Liver (tissue), 9 donors: Measurements from ENCODE around the gene BCAR1. TPM values are rescaled to one million over a fixed set of nuclear protein-coding genes. Genes with fewer than 3 reads are reported as not detected.

Experiments used
- DNase-seq: peaks from one replicate; pipeline ENCODE4 v3.0.0-alpha.2; 2017; ENCODE audit warnings: low spot score
- H3K27ac ChIP-seq, 2 donors: one replicate each; pipeline ENCODE4 v1.7.0; 2013; ENCODE audit warnings: inconsistent platforms in 2 of 2, low read length in 2 of 2, control low read depth in 1 of 2, low read depth in 1 of 2, mild to moderate bottlenecking in 1 of 2
- H3K27me3 ChIP-seq, 4 donors: one replicate each; pipeline versions ENCODE4 v1.6.1 to v1.7.0; 2013; ENCODE audit warnings: low read length in 3 of 4, inconsistent platforms in 1 of 4, mild to moderate bottlenecking in 1 of 4, moderate library complexity in 1 of 4; ENCODE audit not compliant: control insufficient read depth in 4 of 4, insufficient read depth in 4 of 4
- H3K36me3 ChIP-seq, 4 donors: one replicate each; pipeline versions ENCODE4 v1.6.1 to v1.7.0; 2013; ENCODE audit warnings: low read length in 3 of 4, mild to moderate bottlenecking in 3 of 4, low read depth in 1 of 4, moderate library complexity in 1 of 4; ENCODE audit not compliant: control insufficient read depth in 4 of 4, insufficient read depth in 3 of 4
- H3K4me1 ChIP-seq, 4 donors: one replicate each; pipeline versions ENCODE4 v1.6.1 to v1.7.0; 2013; ENCODE audit warnings: low read length in 3 of 4, mild to moderate bottlenecking in 3 of 4, moderate library complexity in 1 of 4; ENCODE audit not compliant: control insufficient read depth in 4 of 4, insufficient read depth in 4 of 4
- H3K4me3 ChIP-seq, 3 donors: one replicate each; pipeline versions ENCODE4 v1.6.1 to v1.7.0; 2013; ENCODE audit warnings: low read length in 3 of 3, control low read depth in 1 of 3, low read depth in 1 of 3, mild to moderate bottlenecking in 1 of 3
- H3K9ac ChIP-seq, 2 donors: one replicate each; pipeline ENCODE4 v1.7.0; 2013; ENCODE audit warnings: low read length in 2 of 2, mild to moderate bottlenecking in 2 of 2, moderate library complexity in 2 of 2, control low read depth in 1 of 2, low read depth in 1 of 2
- H3K9me3 ChIP-seq, 4 donors: one replicate each; pipeline versions ENCODE4 v1.6.1 to v1.7.0; 2013; ENCODE audit warnings: low read length in 3 of 4; ENCODE audit not compliant: control insufficient read depth in 4 of 4
- EGR1 ChIP-seq, 2 donors: IDR thresholded peaks; 2 replicates each; pipeline ENCODE4 v1.6.1; 2016 to 2018; ENCODE audit warnings: antibody characterized with exemption in 2 of 2, low read depth in 2 of 2
- FOXA1 ChIP-seq: IDR thresholded peaks from 2 replicates; pipeline ENCODE4 v1.6.1; 2016; ENCODE audit warnings: antibody characterized with exemption
- FOXA2 ChIP-seq: IDR thresholded peaks from 2 replicates; pipeline ENCODE4 v1.6.1; 2016; ENCODE audit warnings: antibody characterized with exemption
- GABPA ChIP-seq, 2 donors: IDR thresholded peaks in 1 of 2; conservative IDR thresholded peaks in 1 of 2; 2 replicates each; pipeline ENCODE4 v1.6.1; 2016; ENCODE audit warnings: antibody characterized with exemption in 2 of 2, mild to moderate bottlenecking in 1 of 2, moderate library complexity in 1 of 2
- HNF4A ChIP-seq, 2 donors: conservative IDR thresholded peaks; 2 replicates each; pipeline ENCODE4 v1.6.1; 2016; ENCODE audit warnings: antibody characterized with exemption in 2 of 2, mild to moderate bottlenecking in 2 of 2
- HNF4G ChIP-seq: IDR thresholded peaks from 2 replicates; pipeline ENCODE4 v1.6.1; 2016; ENCODE audit warnings: antibody characterized with exemption
- JUND ChIP-seq, 2 donors: IDR thresholded peaks; 2 replicates each; pipeline ENCODE4 v1.6.1; 2016; ENCODE audit warnings: antibody characterized with exemption in 2 of 2
- NR2F2 ChIP-seq: IDR thresholded peaks from 2 replicates; pipeline ENCODE4 v1.6.1; 2016; ENCODE audit warnings: antibody characterized with exemption
- RAD21 ChIP-seq, 2 donors: IDR thresholded peaks; 2 replicates each; pipeline ENCODE4 v1.6.1; 2016; ENCODE audit warnings: antibody characterized with exemption in 2 of 2, mild to moderate bottlenecking in 2 of 2
- RXRA ChIP-seq, 2 donors: IDR thresholded peaks; 2 replicates each; pipeline ENCODE4 v1.6.1; 2017 to 2018; ENCODE audit warnings: antibody characterized with exemption in 2 of 2, mild to moderate bottlenecking in 1 of 2
- SP1 ChIP-seq: IDR thresholded peaks from 2 replicates; pipeline ENCODE4 v1.6.1; 2018; ENCODE audit warnings: antibody characterized with exemption, mild to moderate bottlenecking
- TAF1 ChIP-seq: conservative IDR thresholded peaks from 2 replicates; pipeline ENCODE4 v1.6.1; 2016; ENCODE audit warnings: antibody characterized with exemption, mild to moderate bottlenecking
- YY1 ChIP-seq: IDR thresholded peaks from 2 replicates; pipeline ENCODE4 v1.6.1; 2016; ENCODE audit warnings: antibody characterized with exemption, mild to moderate bottlenecking
- WGBS: extraction: QIAGEN DNeasy Blood & Tissue Kit; methylation state at CpG from one replicate; pipeline ENCODE4 v1.1.7; 2013; 5-methylcytosine and 5-hydroxymethylcytosine counted together
- polyA plus RNA-seq, 2 donors: library from polyadenylated mRNA; stranded (reverse) in 1 of 2; unstranded in 1 of 2; fragments of 200-250 nt in 1 of 2; fragments of >200 nt in 1 of 2; fragmentation: Nextera tagmentation in 1 of 2; extraction: Ambion mirVana in 1 of 2; gene quantifications; one replicate each; pipeline versions ENCODE4 v1.2.1 to v1.2.3, GENCODE V29; 2013 to 2015
- total RNA-seq, 2 donors: library from RNA; depleted of rRNA; stranded (reverse); fragments of >200 nt; gene quantifications; one replicate each; pipeline ENCODE4 v1.2.3, GENCODE V29; 2014
- TF ChIP-seq, protein P1 (sequence below): IDR thresholded peaks from 2 replicates; pipeline ENCODE4 v1.6.1; 2016; ENCODE audit warnings: antibody characterized with exemption
- TF ChIP-seq, protein P2 (sequence below): IDR thresholded peaks from 2 replicates; pipeline ENCODE4 v1.6.1; 2016; ENCODE audit warnings: antibody characterized with exemption, mild to moderate bottlenecking
- TF ChIP-seq, protein P3 (sequence below): IDR thresholded peaks from 2 replicates; pipeline ENCODE4 v1.6.1; 2016; ENCODE audit warnings: antibody characterized with exemption
- TF ChIP-seq, protein P4 (sequence below): IDR thresholded peaks from 2 replicates; pipeline ENCODE4 v1.6.1; 2016; ENCODE audit warnings: antibody characterized with exemption
- TF ChIP-seq, protein P5 (sequence below): fragments of 150-350 bp; IDR thresholded peaks from 2 replicates; pipeline ENCODE4 v1.5.1; 2017; ENCODE audit warnings: improper control_type of control experiment, low read depth, low read length; ENCODE audit not compliant: missing input control
- donor health status: healthy.
- donor health status: healthy.
- donor health status: healthy.
- donor health status: healthy.
- donor health status: healthy.

The BCAR1 gene
- total and polyA plus RNA-seq, 4 donors = 10.1 to 32.2 (median 20.2) TPM

DNA sequence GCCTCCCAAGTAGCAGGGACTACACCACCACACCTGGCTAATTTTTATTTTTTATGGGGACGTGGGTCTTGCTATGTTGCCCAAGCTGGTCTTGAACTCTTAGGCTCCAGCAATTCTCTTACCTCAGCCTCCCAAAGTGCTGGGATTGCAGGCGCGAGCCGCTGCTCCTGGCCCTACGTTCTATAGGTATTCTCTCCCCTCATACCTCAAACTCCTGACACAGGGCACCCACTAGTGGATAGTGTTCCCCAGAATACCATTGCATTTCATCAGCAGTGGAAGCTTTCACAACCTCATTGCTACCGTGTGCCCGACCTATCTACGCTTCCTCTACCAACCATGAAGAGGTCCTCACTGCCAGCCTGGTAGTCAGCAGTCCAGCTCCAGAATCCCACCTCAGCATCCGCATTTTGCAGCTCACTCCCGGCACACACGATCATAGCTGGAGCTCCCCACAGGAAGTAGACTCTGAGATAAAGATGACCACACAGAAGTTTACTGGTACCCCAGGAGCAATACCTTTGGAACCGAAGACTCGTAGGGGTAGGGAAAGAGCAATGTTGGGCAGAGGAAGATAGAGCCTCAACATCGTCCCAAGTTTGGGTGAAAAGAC is 53.8 kb downstream of the BCAR1 start:
- WGBS = 51% methylated on average over 14 of the region's 14 CpGs
- no peak overlapping the region for H3K4me3 ChIP-seq
- peaks cover 0 to 4% (median 0%) of the 10 kb centered on the region in 4 donors for H3K27me3 ChIP-seq
- no peak overlapping the region for H3K9ac ChIP-seq
- H3K27ac ChIP-seq = no peak overlapping the region
- H3K9me3 ChIP-seq = no peaks in the 10 kb centered on the region
- no peak for TF ChIP-seq GABPA (IDR thresholded peaks at IDR 0.05 in 1 of 2, conservative IDR thresholded peaks at IDR 0.05 in 1 of 2)
- TF ChIP-seq, protein P1, sequence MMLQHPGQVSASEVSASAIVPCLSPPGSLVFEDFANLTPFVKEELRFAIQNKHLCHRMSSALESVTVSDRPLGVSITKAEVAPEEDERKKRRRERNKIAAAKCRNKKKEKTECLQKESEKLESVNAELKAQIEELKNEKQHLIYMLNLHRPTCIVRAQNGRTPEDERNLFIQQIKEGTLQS = no peak
- TF ChIP-seq TAF1 = no peak
- no peak for TF ChIP-seq EGR1 (IDR thresholded peaks at IDR 0.05; ENCODE audit: low read depth in 2 of 2)
- TF ChIP-seq RXRA (IDR thresholded peaks at IDR 0.05) = no peak
- TF ChIP-seq, protein P2, sequence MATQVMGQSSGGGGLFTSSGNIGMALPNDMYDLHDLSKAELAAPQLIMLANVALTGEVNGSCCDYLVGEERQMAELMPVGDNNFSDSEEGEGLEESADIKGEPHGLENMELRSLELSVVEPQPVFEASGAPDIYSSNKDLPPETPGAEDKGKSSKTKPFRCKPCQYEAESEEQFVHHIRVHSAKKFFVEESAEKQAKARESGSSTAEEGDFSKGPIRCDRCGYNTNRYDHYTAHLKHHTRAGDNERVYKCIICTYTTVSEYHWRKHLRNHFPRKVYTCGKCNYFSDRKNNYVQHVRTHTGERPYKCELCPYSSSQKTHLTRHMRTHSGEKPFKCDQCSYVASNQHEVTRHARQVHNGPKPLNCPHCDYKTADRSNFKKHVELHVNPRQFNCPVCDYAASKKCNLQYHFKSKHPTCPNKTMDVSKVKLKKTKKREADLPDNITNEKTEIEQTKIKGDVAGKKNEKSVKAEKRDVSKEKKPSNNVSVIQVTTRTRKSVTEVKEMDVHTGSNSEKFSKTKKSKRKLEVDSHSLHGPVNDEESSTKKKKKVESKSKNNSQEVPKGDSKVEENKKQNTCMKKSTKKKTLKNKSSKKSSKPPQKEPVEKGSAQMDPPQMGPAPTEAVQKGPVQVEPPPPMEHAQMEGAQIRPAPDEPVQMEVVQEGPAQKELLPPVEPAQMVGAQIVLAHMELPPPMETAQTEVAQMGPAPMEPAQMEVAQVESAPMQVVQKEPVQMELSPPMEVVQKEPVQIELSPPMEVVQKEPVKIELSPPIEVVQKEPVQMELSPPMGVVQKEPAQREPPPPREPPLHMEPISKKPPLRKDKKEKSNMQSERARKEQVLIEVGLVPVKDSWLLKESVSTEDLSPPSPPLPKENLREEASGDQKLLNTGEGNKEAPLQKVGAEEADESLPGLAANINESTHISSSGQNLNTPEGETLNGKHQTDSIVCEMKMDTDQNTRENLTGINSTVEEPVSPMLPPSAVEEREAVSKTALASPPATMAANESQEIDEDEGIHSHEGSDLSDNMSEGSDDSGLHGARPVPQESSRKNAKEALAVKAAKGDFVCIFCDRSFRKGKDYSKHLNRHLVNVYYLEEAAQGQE = no peak
- no peak for TF ChIP-seq SP1
- no peak for TF ChIP-seq NR2F2
- TF ChIP-seq HNF4A (conservative IDR thresholded peaks at IDR 0.05) = no peak
- no peak for TF ChIP-seq FOXA1
- TF ChIP-seq, protein P3, sequence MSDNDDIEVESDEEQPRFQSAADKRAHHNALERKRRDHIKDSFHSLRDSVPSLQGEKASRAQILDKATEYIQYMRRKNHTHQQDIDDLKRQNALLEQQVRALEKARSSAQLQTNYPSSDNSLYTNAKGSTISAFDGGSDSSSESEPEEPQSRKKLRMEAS = no peak
- no peak for TF ChIP-seq YY1
- TF ChIP-seq FOXA2 = no peak
- TF ChIP-seq, protein P4, sequence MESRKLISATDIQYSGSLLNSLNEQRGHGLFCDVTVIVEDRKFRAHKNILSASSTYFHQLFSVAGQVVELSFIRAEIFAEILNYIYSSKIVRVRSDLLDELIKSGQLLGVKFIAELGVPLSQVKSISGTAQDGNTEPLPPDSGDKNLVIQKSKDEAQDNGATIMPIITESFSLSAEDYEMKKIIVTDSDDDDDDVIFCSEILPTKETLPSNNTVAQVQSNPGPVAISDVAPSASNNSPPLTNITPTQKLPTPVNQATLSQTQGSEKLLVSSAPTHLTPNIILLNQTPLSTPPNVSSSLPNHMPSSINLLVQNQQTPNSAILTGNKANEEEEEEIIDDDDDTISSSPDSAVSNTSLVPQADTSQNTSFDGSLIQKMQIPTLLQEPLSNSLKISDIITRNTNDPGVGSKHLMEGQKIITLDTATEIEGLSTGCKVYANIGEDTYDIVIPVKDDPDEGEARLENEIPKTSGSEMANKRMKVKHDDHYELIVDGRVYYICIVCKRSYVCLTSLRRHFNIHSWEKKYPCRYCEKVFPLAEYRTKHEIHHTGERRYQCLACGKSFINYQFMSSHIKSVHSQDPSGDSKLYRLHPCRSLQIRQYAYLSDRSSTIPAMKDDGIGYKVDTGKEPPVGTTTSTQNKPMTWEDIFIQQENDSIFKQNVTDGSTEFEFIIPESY = no peak
- no peak for TF ChIP-seq JUND (IDR thresholded peaks at IDR 0.05)
- TF ChIP-seq, protein P5, sequence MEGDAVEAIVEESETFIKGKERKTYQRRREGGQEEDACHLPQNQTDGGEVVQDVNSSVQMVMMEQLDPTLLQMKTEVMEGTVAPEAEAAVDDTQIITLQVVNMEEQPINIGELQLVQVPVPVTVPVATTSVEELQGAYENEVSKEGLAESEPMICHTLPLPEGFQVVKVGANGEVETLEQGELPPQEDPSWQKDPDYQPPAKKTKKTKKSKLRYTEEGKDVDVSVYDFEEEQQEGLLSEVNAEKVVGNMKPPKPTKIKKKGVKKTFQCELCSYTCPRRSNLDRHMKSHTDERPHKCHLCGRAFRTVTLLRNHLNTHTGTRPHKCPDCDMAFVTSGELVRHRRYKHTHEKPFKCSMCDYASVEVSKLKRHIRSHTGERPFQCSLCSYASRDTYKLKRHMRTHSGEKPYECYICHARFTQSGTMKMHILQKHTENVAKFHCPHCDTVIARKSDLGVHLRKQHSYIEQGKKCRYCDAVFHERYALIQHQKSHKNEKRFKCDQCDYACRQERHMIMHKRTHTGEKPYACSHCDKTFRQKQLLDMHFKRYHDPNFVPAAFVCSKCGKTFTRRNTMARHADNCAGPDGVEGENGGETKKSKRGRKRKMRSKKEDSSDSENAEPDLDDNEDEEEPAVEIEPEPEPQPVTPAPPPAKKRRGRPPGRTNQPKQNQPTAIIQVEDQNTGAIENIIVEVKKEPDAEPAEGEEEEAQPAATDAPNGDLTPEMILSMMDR = no peak
- TF ChIP-seq RAD21 (IDR thresholded peaks at IDR 0.05) = no peak
- TF ChIP-seq HNF4G = no peak
- H3K4me1 ChIP-seq = no peaks in the 10 kb centered on the region
- DNase-seq = no peak
- H3K36me3 ChIP-seq = no peaks in the 10 kb centered on the region
